ENCODE measurements around the gene GOLGA5. TPM values are rescaled to one million over a fixed set of nuclear protein-coding genes. Genes with fewer than 3 reads are reported as not detected.

Gene GOLGA5
- total and polyA plus RNA-seq, 2 of the 13 experiments (the other 11 are each of a cell fraction or from before 2014, with no cell fraction given), result 31.0 to 40.0 TPM

DNA sequence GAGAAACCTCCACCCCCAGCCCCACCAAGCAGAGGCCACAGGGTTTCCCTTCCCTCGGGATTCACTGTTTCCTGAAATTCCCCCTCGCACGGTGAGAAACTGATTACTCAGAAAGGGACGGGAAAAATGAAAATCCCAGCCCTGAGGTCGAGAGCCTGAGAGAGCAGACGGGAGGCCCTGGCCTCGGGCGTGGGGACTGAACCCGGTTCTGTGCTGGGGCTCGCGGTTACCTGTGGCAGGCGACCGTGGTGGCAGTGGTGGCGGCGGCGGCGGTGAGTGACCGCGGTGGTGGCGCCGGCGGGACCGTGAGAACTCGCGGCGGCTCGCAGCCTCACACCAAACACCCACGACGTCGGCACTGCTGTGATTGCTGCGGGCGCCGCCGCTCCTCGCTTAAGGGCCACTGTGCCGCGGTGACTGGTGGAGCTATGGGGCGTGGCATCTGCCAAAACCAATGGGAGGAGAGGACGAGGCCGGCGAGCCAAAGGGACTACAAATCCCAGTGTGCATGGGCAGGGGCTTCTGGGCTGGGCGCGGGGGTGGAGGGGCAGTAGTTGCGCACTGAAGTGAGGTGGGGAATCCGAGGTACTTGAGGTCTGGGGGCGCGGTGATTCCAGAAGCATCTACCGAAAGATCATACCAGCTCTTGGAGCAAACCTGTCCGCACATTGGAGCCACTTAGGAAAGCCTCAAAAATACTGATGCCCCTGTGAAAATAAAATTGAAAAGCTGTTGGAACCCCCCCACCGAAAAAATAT lies 45.7 kb upstream of the GOLGA5 start, which contains the start of gene LGMN (continued):
- TF ChIP-seq, protein P1, sequence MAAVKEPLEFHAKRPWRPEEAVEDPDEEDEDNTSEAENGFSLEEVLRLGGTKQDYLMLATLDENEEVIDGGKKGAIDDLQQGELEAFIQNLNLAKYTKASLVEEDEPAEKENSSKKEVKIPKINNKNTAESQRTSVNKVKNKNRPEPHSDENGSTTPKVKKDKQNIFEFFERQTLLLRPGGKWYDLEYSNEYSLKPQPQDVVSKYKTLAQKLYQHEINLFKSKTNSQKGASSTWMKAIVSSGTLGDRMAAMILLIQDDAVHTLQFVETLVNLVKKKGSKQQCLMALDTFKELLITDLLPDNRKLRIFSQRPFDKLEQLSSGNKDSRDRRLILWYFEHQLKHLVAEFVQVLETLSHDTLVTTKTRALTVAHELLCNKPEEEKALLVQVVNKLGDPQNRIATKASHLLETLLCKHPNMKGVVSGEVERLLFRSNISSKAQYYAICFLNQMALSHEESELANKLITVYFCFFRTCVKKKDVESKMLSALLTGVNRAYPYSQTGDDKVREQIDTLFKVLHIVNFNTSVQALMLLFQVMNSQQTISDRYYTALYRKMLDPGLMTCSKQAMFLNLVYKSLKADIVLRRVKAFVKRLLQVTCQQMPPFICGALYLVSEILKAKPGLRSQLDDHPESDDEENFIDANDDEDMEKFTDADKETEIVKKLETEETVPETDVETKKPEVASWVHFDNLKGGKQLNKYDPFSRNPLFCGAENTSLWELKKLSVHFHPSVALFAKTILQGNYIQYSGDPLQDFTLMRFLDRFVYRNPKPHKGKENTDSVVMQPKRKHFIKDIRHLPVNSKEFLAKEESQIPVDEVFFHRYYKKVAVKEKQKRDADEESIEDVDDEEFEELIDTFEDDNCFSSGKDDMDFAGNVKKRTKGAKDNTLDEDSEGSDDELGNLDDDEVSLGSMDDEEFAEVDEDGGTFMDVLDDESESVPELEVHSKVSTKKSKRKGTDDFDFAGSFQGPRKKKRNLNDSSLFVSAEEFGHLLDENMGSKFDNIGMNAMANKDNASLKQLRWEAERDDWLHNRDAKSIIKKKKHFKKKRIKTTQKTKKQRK (IDR thresholded peaks at IDR 0.05; ENCODE audit: low read length), result no peak
- TF ChIP-seq SMAD3 (CRISPR knock-in tag; IDR thresholded peaks at IDR 0.05), result peak; percentile 36; the same call in 1 of the 2 replicates
- TF ChIP-seq, protein P2, sequence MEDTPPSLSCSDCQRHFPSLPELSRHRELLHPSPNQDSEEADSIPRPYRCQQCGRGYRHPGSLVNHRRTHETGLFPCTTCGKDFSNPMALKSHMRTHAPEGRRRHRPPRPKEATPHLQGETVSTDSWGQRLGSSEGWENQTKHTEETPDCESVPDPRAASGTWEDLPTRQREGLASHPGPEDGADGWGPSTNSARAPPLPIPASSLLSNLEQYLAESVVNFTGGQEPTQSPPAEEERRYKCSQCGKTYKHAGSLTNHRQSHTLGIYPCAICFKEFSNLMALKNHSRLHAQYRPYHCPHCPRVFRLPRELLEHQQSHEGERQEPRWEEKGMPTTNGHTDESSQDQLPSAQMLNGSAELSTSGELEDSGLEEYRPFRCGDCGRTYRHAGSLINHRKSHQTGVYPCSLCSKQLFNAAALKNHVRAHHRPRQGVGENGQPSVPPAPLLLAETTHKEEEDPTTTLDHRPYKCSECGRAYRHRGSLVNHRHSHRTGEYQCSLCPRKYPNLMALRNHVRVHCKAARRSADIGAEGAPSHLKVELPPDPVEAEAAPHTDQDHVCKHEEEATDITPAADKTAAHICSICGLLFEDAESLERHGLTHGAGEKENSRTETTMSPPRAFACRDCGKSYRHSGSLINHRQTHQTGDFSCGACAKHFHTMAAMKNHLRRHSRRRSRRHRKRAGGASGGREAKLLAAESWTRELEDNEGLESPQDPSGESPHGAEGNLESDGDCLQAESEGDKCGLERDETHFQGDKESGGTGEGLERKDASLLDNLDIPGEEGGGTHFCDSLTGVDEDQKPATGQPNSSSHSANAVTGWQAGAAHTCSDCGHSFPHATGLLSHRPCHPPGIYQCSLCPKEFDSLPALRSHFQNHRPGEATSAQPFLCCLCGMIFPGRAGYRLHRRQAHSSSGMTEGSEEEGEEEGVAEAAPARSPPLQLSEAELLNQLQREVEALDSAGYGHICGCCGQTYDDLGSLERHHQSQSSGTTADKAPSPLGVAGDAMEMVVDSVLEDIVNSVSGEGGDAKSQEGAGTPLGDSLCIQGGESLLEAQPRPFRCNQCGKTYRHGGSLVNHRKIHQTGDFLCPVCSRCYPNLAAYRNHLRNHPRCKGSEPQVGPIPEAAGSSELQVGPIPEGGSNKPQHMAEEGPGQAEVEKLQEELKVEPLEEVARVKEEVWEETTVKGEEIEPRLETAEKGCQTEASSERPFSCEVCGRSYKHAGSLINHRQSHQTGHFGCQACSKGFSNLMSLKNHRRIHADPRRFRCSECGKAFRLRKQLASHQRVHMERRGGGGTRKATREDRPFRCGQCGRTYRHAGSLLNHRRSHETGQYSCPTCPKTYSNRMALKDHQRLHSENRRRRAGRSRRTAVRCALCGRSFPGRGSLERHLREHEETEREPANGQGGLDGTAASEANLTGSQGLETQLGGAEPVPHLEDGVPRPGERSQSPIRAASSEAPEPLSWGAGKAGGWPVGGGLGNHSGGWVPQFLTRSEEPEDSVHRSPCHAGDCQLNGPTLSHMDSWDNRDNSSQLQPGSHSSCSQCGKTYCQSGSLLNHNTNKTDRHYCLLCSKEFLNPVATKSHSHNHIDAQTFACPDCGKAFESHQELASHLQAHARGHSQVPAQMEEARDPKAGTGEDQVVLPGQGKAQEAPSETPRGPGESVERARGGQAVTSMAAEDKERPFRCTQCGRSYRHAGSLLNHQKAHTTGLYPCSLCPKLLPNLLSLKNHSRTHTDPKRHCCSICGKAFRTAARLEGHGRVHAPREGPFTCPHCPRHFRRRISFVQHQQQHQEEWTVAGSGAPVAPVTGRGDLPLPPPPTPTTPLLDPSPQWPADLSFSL (CRISPR knock-in tag; IDR thresholded peaks at IDR 0.05), result no peak; the same call in 1 of the 2 replicates
- TF ChIP-seq SYNCRIP (IDR thresholded peaks at IDR 0.05; ENCODE audit: insufficient read depth, low read depth, low read length), result no peak
- TF ChIP-seq ZNF883 (CRISPR knock-in tag; IDR thresholded peaks at IDR 0.05; ENCODE audit: not compliant biosample characterization), result peak; percentile 97
- no peak for TF ChIP-seq ZNF354B (CRISPR knock-in tag; IDR thresholded peaks at IDR 0.05)
- TF ChIP-seq ZNF496 (CRISPR knock-in tag; IDR thresholded peaks at IDR 0.05; ENCODE audit: insufficient replicate concordance), result no peak
- TF ChIP-seq, protein P3, sequence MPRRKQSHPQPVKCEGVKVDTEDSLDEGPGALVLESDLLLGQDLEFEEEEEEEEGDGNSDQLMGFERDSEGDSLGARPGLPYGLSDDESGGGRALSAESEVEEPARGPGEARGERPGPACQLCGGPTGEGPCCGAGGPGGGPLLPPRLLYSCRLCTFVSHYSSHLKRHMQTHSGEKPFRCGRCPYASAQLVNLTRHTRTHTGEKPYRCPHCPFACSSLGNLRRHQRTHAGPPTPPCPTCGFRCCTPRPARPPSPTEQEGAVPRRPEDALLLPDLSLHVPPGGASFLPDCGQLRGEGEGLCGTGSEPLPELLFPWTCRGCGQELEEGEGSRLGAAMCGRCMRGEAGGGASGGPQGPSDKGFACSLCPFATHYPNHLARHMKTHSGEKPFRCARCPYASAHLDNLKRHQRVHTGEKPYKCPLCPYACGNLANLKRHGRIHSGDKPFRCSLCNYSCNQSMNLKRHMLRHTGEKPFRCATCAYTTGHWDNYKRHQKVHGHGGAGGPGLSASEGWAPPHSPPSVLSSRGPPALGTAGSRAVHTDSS (CRISPR knock-in tag; conservative IDR thresholded peaks at IDR 0.05), result no peak
- 0 out of 2 replicates have a peak, but pooled peaks have one; percentile 58 for TF ChIP-seq ZSCAN9 (CRISPR knock-in tag; IDR thresholded peaks at IDR 0.05; ENCODE audit: borderline replicate concordance)
- TF ChIP-seq, protein P4, sequence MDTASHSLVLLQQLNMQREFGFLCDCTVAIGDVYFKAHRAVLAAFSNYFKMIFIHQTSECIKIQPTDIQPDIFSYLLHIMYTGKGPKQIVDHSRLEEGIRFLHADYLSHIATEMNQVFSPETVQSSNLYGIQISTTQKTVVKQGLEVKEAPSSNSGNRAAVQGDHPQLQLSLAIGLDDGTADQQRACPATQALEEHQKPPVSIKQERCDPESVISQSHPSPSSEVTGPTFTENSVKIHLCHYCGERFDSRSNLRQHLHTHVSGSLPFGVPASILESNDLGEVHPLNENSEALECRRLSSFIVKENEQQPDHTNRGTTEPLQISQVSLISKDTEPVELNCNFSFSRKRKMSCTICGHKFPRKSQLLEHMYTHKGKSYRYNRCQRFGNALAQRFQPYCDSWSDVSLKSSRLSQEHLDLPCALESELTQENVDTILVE (CRISPR knock-in tag; IDR thresholded peaks at IDR 0.05), result 0 out of 2 replicates have a peak, but pooled peaks have one; percentile 38
- TF ChIP-seq, protein P5, sequence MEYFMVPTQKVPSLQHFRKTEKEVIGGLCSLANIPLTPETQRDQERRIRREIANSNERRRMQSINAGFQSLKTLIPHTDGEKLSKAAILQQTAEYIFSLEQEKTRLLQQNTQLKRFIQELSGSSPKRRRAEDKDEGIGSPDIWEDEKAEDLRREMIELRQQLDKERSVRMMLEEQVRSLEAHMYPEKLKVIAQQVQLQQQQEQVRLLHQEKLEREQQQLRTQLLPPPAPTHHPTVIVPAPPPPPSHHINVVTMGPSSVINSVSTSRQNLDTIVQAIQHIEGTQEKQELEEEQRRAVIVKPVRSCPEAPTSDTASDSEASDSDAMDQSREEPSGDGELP (IDR thresholded peaks at IDR 0.05; ENCODE audit: borderline replicate concordance, low read depth), result 0 out of 2 replicates have a peak, but pooled peaks have one; percentile 21
- 0 out of 2 replicates have a peak, but pooled peaks have one; percentile 43 for TF ChIP-seq ZNF431 (CRISPR knock-in tag; IDR thresholded peaks at IDR 0.05; ENCODE audit: borderline replicate concordance, low read depth)
- no peak for TF ChIP-seq SNAPC2 (CRISPR knock-in tag; IDR thresholded peaks at IDR 0.05)

Measured in HepG2 (cell line).